Measurements from ENCODE around the gene C10orf95.

GRCh38 chr10:102449321-102450123, 1.8 kb downstream of the C10orf95 start:
- TF ChIP-seq CTCF (IDR thresholded peaks at IDR 0.05) (no peak), EZH2 (IDR thresholded peaks at IDR 0.05; ENCODE audit: borderline replicate concordance, insufficient read depth, low read depth, low read length, poor library complexity, severe bottlenecking) (no peak)

Data from B cell (primary cell).